Kasumi-1 (cell line): ENCODE results near the gene CARM1.
"Not testable (repeated sequence)": the region's sequence is repeated elsewhere in the genome, so short reads cannot be mapped to it uniquely, and the experiment has no call there.

Source experiments
- DNase-seq, 2 experiments: peaks; one replicate each; lab custom pipeline; 2025; lab: John Stamatoyannopoulos, UW

Gene CARM1

DNA sequence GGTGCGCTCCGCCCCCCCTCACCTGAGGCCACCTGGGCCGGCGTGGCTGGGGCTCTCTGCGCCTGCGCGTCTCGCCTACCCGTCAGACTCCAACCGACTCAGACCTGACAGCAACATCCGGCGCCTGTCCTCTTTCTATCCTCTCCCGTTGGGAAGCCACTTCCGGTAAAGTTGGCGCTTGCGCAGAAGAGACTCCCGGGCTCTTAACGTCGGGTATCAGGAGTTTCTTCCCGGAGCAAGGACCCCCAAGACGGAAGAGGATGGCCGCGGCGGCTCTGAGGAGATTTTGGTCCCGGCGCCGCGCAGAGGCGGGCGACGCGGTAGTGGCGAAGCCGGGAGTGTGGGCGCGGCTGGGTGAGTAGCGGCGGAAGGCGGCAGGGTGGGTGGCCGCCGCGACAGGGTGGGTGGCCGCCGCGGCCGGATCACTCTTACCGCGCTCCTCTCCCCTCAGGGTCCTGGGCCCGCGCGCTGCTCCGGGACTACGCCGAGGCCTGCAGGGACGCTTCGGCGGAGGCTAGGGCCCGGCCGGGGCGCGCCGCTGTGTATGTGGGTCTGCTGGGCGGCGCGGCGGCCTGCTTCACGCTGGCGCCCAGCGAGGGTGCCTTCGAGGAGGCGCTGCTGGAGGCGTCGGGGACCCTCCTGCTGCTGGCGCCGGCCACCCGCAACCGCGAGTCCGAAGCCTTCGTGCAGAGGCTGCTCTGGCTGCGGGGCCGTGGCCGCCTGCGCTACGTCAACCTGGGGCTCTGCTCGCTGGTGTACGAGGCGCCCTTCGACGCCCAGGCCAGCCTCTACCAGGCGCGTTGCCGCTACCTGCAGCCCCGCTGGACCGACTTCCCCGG is 57.4 kb downstream of the CARM1 start, which contains the start of the genes TIMM29 and YIPF2:
TSS of gene TIMM29 (plus strand) at position 249 of the 839 bp plus-strand sequence. CDS start at position 261, 12 bp downstream.
TSS of gene YIPF2 (minus strand) at position 77 of the 839 bp plus-strand sequence. CDS start 229 bp downstream, outside the sequence.
- peak; percentile 99 for DNase-seq

DNA sequence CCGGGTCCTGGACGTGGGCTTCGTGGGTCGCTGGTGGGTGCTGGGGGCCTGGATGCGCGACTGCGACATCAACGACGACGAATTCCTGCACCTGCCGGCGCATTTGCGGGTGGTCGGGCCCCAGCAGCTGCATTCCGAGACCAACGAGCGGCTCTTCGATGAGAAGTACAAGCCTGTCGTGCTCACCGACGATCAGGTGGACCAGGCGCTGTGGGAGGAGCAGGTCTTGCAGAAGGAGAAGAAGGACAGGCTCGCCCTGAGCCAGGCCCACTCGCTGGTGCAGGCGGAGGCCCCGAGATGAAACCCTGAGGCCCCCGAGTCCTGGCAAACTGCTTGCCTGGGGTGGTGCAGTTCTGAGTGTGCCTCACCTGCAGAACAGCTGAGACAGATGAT is 58.0 kb downstream of the CARM1 start:
- no peak for DNase-seq

DNA sequence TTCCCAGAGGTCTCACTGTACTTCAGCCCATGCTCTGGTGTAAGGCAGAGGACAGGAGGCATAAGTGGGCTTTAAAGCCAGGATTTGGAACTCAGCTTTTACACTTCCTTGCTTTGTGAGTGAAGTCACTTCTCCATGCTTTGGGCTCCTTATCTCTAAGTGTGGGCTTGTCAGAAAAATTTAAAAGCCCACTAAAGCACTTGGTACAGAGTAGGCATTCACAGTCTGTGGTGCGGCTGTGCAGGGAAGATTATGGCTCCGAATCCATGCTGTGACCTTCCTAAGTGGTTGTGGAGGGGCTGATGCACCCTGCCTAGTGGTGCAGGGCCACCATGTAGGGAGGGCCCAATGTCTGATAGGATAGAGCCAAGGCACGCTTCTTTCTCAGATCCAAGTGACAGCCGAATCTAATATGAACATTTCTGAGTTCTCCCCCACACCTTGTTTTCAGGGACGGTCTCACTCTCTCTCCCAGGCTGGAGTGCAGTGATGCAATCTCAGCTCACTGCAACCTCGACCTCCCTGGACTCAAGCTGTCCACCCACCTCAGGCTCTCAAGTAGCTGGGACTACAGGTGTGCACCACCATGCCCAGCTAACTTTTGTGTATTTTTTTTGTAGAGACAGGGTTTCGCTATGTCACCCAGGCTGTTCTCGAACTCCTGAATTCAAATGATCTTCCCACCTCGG is 64.2 kb downstream of the CARM1 start:
- no peak for DNase-seq

DNA sequence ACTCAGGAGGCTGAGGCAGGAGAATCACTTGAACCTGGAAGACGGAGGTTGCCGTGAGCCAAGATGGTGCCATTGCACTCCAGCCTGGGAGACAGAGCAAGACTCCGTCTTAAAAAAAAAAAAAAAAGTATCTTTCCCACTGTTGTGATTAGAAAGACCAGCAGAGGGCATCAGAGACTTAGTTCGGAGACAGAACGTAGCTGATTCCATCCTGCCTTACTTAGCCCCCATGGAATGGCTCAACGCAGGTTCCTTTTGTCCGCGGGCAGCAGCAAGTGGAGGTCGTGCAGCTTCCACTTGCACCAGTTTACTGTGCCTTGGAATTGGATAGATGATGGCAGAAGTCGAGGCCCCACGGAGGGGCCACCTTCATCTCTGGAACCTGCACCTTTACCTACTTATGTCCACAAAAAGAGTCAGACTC is 65.3 kb downstream of the CARM1 start:
- DNase-seq = peak; percentile 82 to 91

DNA sequence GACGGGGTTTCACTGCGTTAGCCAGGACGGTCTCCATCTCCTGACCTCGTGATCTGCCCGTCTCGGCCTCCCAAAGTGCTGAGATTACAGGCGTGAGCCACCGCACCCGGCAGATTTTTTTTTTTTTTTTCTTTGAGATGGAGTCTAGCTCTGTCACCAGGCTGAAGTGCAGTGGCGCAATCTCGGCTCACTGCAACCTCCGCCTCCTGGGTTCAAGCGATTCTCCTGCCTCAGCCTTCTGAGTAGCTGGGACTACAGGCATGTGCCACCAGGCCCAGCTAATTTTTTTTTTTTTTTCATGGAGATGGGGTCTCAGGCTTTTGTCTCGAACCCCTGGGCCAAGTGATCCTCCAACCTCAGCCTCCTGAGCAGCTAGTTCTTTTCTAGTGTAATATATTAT is 70.3 kb downstream of the CARM1 start:
- DNase-seq = not testable (repeated sequence)

DNA sequence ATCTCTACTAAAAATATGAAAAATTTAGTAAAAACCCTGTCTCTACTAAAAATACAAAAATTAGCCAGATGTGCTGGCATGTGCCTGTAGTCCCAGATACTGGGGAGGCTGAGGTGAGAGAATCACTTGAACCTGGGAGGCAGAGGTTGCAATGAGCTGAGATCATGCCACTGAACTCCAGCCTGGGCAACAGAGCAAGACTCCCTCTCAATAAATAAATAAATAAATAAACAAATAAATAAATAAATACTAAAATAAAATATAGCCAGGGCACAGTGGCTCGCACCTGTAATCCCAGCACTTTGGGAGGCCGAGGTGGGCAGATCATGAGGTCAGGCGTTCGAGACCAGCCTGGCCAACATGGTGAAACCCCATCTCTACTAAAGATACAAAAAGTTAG is 72.1 kb downstream of the CARM1 start:
- not testable (repeated sequence) for DNase-seq

DNA sequence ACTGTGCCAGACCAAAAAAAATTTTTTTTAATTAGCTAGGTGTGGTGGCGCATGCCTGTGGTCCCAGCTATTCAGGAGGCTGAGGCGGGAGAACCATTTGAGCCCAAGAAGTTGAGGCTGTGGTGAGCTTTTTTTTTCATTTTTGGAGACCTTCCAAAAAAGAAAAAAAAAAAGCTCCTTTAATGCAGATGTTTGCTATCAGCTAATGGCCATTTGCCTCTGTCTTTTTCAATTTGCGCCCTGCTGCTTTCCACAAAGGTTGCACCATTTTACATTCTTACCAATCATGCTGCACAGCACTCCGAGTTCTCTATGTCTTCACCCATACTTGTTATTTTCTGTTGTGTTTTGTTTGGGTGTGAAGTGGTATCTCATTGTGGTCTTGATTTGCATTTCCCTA is 73.9 kb downstream of the CARM1 start:
- DNase-seq = no peak

DNA sequence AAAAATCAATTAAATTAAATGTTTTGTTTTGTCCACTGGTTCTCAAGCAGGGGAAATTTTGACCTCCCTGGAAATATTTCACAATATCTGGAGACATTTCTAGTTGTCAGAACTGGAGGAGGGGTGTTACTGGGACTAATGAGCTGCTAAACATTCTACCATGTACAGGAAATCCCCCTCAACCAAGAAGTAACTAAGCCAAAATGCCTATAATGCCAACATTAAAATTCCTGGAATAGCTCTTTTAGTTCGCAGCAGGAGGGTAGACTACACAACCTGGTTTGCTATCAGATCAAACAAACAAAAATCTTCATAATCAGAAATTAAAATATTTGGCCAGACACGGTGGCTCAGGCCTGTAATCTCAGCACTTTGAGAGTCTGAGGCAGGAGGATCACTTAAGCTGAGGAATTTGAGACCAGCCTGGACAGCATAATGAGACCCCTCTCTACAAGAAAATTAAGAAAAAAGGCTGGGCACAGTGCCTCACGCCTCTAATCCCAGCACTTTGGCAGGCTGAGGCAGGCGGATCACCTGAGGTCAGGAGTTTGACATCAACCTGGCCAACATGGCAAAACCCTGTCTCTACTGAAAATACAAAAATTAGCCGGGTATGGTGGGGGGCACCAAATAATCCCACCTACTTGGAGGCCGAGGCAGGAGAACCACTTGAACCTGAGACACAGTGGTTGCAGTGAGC is 75.8 kb downstream of the CARM1 start:
- no peak for DNase-seq

DNA sequence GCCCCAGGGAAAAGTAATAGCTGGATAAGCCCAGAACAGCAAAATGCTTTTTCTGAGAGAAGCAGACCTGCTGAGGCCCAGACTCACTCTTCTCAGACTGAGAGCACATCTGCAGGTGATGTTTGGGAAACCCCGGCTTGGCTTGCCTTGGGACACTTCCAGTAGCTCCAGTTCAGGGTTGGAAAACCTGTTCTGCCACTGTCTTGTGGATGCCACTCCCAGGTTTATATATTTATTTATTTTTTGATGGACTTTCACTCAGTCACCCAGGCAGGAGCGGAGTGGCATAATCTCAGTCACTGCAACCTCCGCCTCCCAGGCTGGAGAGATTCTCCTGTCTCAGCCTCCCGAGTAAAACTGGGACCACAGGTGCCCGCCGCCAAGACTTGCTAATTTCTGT is 81.5 kb downstream of the CARM1 start:
- no peak for DNase-seq

DNA sequence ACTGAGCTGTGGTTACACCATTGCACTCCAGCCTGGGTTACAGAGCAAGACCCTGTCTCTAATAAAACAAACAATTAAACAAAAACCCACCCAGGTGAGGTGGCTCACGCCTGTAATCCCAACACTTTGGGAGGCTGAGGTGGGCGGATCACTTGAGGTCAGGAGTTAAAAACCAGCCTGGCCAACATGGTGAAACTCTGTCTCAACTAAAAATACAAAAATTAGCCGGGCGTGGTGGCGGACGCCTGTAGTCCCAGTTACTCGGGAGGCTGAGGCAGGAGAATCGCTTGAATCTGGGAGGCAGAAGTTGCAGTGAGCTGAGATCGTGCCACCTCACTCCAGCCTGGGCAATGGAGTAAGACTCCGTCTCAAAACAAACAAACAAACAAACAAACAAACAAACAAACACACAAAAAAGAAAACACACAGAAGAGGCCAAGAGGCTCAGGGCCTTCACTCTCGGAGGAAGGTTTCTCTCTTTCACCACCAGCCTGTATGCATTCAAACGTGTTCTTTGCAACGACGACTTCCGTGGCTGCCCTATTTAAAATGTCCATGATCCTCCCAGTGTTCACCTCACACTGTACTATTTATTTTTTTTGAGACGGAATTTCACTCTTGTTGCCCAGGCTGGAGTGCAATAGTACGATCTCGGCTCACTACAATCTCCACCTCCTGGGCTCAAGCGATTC is 88.1 kb downstream of the CARM1 start:
- not testable (repeated sequence) for DNase-seq

DNA sequence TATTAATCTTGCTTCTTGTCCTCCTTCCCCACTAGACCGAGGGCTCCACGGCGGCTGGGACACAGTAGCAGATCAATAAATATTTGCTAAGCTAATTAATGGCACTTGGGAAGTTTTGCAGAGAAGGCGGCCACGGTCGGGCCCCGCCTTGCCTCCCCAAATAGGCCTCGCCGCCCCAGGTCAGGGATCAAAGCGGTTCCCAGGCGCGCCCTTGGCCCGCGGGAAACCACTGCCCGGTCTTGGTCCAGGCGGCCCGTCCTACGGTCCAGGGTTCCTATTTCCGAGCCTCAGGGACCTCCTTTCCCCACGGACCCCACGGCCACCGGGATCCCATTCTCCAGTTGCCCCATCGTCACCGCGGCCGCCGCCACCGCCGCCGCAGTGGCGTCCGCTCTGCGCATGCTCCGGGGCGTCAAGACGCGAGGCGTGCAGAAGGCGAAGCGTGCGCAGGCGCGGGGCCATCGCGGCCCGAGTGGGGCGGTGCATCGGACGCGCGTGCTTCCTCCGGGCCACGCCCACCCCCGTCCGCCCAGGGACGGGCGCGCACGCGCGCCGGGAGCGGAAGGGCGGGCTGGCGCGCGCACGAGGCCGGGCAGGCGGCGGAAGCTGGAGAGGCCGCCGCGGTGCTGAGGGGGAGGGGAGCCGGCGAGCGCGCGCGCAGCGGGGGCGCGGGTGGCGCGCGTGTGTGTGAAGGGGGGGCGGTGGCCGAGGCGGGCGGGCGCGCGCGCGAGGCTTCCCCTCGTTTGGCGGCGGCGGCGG is 89.1 kb downstream of the CARM1 start, which contains the start of gene SMARCA4:
TSS of gene SMARCA4 (plus strand) at position 717 of the 759 bp plus-strand sequence. CDS start 23,122 bp downstream, outside the sequence.
- DNase-seq = peak; percentile 84 to 91

DNA sequence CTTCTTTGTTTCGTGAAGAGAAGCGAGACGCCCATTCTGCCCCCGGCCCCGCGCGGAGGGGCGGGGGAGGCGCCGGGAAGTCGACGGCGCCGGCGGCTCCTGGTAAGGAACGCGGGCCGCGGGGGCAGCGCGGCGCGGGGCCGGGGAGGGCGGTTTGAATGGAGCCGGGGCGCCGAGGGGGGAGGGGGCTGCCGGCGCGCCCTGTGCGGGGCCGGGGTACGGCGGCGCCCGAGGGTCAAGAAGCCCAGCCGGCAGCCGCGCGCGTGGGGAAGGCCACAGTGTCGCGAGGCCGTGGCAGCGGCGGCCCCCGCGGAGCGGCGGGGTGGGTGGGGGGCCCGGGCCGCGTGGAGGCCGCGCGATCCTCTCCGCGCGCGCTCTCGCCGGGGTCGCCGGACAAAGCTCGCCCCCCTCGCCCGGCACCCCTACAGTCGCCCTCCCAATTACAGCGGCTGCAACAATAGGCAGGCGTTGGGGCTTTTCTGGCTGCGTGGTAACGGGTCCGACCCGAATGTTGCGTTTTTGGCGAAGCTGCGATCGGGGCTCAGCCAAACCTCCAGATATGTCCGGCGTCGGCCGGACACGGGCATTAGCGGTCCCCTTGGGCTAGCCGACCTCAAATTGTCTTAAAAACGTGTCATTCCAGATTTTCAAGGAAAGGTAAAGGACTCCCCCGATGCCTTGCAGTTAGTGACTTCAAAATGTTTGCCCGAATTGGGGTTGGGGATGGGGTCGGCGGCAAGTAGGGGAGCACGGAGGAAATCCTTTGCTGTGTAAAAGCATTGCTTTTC is 89.9 kb downstream of the CARM1 start:
- DNase-seq = peak in 1 of 2 experiments; percentile 37

DNA sequence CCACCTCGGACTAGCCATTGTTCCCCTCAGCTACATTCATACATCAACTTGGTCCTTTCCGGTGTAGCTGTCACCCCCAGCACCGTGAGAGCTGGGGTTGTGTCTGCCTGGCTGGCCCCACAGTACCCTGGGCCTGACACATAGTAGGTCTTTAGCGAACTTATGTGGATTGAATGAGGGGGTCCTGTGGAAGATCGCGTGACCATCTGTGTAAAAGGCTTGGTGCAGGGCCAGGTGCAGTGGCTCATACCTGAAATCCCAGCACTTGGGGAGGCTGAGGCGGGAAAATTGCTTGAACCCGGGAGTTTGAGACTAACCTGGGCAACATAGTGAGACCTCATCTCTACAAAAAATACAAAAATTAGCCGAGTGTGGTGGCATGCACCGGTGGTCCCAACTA is 91.5 kb downstream of the CARM1 start:
- DNase-seq = no peak

DNA sequence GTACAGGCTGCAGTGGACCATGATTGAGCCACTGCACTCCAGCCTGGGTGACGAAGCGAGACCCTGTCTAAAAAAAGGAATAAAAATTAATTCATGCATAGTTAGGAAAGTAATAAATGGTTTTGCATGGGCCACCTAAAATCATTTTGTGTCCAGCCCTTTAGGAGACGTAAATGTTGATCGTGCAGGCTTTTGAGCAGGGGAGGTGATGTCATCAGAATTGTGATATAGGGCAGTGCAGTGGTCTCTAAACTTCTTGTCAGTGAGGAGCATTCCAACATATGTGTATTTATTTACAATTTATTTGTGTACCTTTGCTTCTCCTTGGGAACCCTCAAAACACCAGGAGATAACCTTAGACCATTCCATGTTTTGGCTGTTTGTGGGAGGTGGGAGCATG is 92.5 kb downstream of the CARM1 start:
- no peak for DNase-seq

DNA sequence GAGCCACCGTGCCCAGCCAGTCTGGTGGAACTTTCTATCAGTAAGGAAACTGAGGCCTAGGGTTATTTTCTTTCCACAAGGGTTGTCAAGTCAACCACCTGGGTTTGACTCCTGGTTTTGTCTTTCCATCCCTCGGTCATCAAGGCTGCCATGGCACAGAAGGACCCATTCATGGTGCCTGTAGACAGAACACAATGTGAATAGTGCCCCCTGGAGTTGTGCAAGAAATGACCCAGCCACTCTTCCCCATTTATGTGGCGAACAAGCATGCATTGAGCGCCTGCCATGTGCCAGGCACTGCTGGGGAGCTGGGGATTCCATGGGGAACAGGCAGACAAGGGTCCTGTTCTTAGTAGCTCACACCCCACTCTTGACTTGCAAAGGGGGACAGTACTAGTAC is 93.5 kb downstream of the CARM1 start:
- DNase-seq = no peak

DNA sequence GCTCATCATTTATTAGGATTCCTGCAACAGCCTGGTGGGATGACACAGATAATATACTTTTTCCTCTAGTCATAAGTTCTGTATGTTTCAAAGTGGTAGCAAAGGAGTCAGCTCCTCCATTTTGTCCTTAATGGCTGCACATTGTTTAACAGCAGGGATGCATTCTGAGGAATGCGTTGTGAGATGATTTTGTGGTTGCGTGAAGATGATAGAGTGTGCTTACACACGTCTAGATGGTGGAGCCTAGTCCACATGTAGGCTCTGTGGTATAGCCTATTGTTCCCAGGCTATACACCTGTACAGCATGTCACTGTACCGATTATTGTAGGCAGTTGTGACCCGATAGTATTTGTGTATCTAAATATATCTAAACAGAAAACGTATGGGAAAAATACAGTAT is 94.0 kb downstream of the CARM1 start:
- DNase-seq = no peak

DNA sequence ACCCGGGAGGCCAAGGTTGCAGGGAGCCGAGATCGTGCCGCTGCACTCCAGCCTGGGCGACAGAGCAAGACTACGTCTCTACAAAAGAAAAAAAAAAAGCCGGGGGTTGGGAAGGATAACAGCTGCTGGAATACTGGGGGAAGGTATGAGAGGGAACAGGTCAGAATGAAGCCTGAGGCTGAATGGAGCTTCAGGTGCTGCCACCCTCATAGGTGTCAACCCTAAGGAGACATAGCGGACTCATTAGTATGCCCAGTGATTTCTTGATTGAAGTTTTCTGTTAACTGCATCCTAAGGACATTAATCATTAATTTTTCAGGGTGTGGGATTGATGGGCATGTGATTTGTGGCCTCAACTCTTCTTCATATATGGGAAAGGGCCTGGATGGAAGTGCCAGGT is 95.5 kb downstream of the CARM1 start:
- DNase-seq = no peak

DNA sequence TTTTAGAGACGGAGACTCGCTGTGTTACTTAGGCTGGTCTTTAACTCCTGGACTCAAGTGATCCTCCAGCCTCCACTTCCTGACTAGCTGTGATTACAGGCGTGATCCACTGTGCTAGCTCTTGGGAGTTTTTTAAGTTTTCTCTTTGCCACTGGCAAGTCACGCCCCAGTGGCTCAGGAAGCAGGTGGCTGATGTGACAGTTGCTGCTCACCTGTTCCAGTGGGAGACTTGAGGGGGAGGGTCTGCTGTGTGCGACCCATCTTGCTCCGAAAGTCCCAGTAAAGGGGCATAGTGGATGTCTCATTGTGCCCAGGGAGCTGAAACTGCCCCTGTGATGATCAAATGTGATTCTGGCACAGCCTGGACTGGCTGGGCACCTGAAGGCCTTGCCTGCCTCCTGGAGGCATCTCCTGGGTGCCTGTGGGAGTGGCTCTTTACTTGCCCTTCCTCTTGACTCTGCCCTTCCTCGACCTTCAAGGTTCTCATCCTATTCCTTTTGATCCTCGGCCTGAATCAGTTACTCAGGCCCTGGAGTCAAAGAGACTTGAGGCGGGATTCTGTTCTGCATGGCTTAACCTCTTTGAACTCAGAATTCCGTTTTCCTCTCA is 97.3 kb downstream of the CARM1 start:
- no peak for DNase-seq

DNA sequence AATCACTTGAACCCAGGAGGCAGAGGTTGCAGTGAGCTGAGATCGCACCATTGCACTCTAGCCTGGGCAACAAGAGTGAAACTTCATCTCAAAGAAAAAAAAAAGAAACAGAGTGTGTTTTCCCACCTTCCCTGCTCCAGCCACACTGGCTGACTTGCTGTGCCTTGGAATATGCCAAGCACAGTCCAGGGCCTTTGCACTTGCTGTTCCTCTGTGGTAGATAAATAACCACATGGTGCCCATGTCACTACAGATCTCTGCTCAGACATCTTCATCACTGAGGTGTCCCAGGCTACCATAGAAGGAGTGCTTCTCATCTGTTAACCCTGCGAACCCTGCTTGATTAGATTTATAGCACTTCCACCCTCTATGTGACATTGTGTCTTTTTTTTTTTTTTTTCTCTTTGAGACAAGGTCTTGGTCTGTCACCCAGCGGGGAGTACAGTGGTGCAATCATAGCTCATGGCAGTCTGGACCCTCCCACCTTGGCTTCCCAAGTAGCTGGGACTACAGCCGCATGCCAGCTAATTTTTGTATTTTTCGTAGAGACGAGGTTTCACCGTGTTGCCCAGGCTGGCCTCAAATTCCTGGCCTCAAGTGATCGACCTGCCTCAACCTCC is 99.9 kb downstream of the CARM1 start:
- no peak for DNase-seq
